Erythroblast (primary cell): ENCODE data around the gene LTBP3.
A peak's percentile ranks its signal among the peaks of the same experiment; 100 is the strongest.

Source experiments
- GATA1 ChIP-seq: IDR thresholded peaks from 2 replicates; pipeline ENCODE4 v1.6.1; 2011; ENCODE audit warnings: low read depth, mild to moderate bottlenecking, control low read depth, low read length, moderate library complexity
- POLR2A ChIP-seq: IDR thresholded peaks from 2 replicates; pipeline ENCODE4 v1.6.1; 2011; ENCODE audit warnings: mild to moderate bottlenecking, low read length

DNA sequence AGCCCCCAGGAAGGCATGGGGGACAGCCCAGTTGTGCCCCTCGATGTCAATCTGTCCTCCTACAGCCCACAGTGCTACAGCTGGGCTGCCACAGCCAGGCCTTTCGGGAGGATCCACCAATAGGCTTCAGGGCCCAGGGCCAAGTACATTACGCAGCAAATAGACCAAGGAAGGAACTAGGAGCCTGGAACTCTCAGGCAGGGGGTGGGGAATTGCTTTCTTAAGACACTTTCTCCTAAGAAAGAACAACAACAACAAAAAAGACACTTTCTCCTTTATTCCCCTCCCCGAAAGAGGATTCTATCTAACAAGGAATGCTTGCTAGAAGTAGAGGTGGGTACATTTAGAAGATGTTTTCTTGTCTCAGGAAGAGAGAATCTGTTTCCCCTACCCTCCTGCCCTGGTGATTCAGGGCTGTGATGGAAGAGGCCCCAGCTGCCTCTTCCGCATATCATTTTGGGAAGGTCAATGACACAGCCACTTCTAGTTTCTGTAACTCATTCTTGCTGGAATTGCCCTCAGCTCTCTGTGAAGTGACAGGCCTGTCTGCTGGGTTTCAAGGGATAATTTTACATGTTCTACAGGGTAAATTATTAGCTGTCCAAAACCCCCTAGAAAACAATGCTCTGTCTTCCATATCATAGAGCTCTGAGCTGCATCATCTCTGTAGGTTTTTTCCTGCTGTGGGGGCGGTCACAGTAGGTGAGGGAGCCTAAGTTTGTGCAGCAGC, 65.4 kb downstream of the LTBP3 start:
- TF ChIP-seq POLR2A (peak; percentile 55), GATA1 (no peak)
